ENCODE data around the gene SLC39A11.

DNA sequence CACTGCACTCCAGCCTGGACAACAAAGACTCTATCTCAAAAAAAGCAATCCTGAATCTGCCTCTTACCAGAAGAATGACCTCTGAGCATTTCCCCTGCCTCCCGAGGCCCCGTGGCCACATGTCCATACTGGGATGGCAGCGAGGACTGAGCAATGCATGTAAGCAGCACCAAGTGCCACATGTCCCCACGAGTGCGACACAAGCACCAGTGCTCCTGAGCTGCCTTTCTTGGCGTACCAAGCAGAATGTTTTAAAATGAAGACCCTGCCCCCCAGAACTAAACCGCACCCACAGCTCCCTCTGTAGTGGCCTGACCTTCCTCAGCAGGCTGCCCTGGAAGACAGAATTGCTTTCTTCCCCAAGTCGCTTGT lies 373.3 kb downstream of the SLC39A11 start:
- TF ChIP-seq, protein P1, sequence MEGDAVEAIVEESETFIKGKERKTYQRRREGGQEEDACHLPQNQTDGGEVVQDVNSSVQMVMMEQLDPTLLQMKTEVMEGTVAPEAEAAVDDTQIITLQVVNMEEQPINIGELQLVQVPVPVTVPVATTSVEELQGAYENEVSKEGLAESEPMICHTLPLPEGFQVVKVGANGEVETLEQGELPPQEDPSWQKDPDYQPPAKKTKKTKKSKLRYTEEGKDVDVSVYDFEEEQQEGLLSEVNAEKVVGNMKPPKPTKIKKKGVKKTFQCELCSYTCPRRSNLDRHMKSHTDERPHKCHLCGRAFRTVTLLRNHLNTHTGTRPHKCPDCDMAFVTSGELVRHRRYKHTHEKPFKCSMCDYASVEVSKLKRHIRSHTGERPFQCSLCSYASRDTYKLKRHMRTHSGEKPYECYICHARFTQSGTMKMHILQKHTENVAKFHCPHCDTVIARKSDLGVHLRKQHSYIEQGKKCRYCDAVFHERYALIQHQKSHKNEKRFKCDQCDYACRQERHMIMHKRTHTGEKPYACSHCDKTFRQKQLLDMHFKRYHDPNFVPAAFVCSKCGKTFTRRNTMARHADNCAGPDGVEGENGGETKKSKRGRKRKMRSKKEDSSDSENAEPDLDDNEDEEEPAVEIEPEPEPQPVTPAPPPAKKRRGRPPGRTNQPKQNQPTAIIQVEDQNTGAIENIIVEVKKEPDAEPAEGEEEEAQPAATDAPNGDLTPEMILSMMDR (IDR thresholded peaks at IDR 0.05; ENCODE audit: low read depth, low read length, missing input control) = no peak
- TF ChIP-seq RAD21 (IDR thresholded peaks at IDR 0.05) (no peak), SP1 (IDR thresholded peaks at IDR 0.05) (no peak), TAF1 (conservative IDR thresholded peaks at IDR 0.05) (no peak)
